Measurements from ENCODE around the gene HHAT.
"Not testable (repeated sequence)": the region's sequence is repeated elsewhere in the genome, so short reads cannot be mapped to it uniquely, and the experiment has no call there.

The HHAT gene

GRCh38 chr1:210400043-210400840 is 71.5 kb downstream of the HHAT start:
- DNase-seq, result peak; percentile 27

GRCh38 chr1:210402560-210402959 is 73.9 kb downstream of the HHAT start:
- no peak for DNase-seq

GRCh38 chr1:210405316-210405715 is 76.6 kb downstream of the HHAT start:
- no peak for DNase-seq

DNA sequence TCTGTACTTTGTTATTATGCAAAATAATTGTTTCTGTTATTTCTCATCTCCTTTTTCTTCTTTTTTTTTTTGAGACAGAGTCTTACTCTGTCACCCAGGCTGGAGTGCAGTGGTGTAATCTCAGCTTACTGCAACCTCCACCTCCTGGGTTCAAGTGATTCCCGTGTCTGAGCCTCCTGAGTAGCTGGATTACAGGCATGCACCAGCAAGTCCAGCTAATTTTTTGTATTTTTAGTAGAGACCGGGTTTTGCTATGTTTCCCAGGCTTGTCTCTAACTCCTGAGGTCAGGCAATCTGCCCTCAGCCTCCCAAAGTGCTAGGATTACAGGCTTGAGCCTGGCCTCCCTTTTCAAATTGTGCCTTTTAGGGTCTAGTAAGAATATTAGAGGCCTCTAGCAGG is 77.6 kb downstream of the HHAT start:
- DNase-seq, result not testable (repeated sequence)

- peak; percentile 33 for DNase-seq
Measured at GRCh38 chr1:210407207-210407886, 78.6 kb downstream of the HHAT start.

- DNase-seq, result no peak
Measured at GRCh38 chr1:210407887-210408252, 79.2 kb downstream of the HHAT start.

DNA sequence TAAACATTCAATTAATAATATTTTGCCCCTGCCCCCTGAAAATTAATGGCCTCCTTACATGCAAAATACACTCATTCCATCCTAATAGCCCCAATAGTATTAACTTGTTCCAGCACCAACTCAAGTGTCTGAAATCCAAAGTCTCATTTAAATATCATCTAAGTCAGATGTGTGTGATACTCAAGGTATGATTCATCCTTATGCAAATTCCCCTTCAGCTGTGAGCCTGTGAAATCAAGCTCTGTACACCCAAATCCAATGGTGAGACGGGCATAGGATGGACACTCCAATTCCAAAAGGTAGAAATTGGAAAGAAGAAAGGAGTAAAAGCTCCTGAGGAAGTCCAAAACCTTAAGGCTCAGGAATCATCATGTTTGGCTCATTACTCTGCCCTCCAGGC is 83.5 kb downstream of the HHAT start:
- no peak for DNase-seq

- DNase-seq, result no peak
Measured at GRCh38 chr1:210413951-210414350, 85.2 kb downstream of the HHAT start.

DNA sequence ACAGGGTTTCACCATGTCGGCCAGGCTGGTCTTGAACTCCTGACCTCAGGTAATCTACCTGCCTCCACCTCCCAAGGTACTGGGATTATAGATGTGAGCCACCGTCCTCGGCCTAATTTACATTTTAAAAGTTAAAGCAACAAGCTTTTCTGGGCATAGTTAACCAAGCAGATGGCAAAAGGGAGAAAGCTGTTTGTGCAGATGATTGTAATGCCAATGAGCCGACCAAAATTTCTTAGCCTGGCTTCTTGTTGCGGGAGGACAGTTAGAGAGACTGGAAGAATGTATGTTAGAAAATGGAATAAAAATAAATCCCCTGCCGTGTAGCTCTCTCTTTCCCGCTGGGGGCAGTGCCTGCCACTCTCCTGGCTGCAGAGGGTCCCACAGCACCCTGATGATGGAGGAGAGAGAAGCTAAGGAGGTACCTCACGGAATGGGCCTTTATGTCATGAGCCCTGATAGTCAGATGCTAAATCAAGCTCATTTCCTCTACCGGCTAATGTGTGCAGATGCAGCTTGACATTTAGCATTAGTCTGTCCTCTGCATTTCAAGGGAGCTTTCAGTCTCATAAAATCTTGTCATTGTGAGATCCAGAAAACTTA is 87.2 kb downstream of the HHAT start:
- no peak for DNase-seq

DNA sequence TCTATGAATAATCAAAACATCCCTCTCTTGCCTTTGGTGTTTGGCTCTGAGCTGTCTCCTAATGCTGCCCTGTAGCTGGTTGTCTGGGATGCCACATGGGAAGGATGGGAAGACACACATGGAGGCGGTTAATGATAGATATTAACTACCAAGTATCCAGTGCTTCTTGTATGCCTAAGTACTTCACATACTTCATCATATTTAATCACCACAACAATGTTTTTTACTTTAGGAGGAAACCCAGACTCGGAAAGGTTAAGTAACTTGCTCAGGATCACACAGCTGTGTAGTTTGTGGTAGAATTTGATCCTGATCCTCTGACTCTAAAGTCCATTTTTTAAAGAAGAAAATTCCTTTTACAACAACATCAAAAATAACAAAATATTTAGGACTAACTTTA is 88.0 kb downstream of the HHAT start:
- no peak for DNase-seq

DNA sequence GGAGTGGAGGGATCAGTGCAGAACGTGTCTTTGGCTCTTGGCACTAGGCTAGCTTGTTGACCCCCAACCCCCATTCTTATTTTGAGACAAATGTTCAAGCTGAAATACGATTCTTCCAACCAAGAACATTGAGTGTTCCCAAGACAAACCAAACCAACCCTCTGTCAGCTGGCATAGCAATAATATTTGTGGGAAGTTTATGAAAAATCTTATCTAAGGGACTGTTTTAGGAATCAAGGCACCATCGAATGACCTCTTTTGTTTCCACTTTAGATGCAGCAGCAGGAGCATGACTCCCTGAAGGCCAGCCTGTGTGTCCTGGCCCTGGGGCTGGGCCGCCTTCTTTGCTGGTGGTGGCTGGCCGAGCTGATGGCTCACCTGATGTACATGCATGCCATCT is 89.2 kb downstream of the HHAT start:
- no peak for DNase-seq

- DNase-seq, result no peak
Measured at GRCh38 chr1:210418863-210419650, 90.4 kb downstream of the HHAT start.

- not testable (repeated sequence) for DNase-seq
Measured at GRCh38 chr1:210426696-210427095, 98.0 kb downstream of the HHAT start.

GRCh38 chr1:210428696-210429095 is 100.0 kb downstream of the HHAT start:
- DNase-seq, result no peak

- no peak for DNase-seq
Measured at GRCh38 chr1:210434223-210434622, 105.5 kb downstream of the HHAT start.

DNA sequence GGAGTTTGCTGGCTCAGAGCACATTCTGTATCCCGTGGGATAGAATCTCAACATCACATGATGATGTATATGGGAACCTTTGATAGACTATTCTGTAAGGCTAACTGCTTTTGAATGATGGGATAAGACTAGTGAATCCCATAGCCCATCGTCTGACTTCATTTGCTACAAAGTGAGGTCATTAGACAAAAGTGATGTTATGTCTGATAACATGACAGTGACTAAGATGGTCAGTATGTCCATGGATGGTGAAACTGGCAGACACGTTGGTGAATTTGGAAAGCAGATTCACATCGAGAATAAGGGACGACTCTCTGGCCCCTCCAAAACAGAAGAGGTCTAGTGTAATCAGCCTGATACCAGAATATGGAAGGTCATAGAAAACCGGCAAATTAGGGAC is 108.4 kb downstream of the HHAT start:
- DNase-seq, result no peak

DNA sequence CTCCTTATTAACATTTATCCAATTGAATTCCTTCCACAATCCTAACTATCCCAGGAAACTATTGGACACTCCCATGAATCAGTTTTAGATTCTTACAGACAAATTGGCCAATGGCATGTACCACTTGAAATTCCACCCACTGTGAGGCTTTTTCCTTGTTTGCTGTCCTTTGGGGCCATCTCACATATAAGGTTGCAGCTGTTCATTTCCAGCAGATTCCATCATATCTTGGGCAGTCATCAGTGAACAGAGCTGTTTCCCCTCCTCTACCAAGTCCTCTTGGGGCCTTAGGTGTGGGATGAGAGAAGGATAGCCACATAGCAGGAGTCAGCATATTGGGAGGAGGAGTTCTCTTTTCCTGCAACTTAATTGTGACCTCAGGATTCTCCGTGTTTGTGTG is 109.1 kb downstream of the HHAT start:
- DNase-seq, result no peak

- DNase-seq, result no peak
Measured at GRCh38 chr1:210438928-210439841, 110.5 kb downstream of the HHAT start.

GRCh38 chr1:210440081-210440480 is 111.4 kb downstream of the HHAT start:
- no peak for DNase-seq

GRCh38 chr1:210441028-210441427 is 112.3 kb downstream of the HHAT start:
- no peak for DNase-seq

GRCh38 chr1:210445485-210445884 is 116.8 kb downstream of the HHAT start:
- no peak for DNase-seq

GRCh38 chr1:210445931-210446330 is 117.2 kb downstream of the HHAT start:
- DNase-seq, result no peak

Measured in NCI-H510A (cell line).